ENCODE data around the gene MLC1.

The MLC1 gene

GRCh38 chr22:50046019-50046415, 39.2 kb downstream of the MLC1 start:
- Histone ChIP-seq H3K27me3 (ENCODE audit: control insufficient read depth, insufficient read depth, low read length) (no peaks in the 10 kb centered on the region), H3K27ac (ENCODE audit: low read depth, low read length) (no peak overlapping the region), H3K4me1 (ENCODE audit: control insufficient read depth, insufficient read depth, low read length) (no peaks in the 10 kb centered on the region), H3K4me3 (ENCODE audit: low read length) (no peak overlapping the region), H3K36me3 (ENCODE audit: control insufficient read depth, insufficient read depth, low read length) (no peaks in the 10 kb centered on the region), H3K9ac (ENCODE audit: low read length) (no peak overlapping the region)

GRCh38 chr22:50045211-50046018, 39.8 kb downstream of the MLC1 start:
- no peaks in the 10 kb centered on the region for H3K36me3 ChIP-seq (ENCODE audit: control insufficient read depth, insufficient read depth, low read length)
- H3K4me1 ChIP-seq (ENCODE audit: control insufficient read depth, insufficient read depth, low read length): no peaks in the 10 kb centered on the region
- no peaks in the 10 kb centered on the region for H3K27me3 ChIP-seq (ENCODE audit: control insufficient read depth, insufficient read depth, low read length)
- no peak overlapping the region for H3K4me3 ChIP-seq (ENCODE audit: low read length)
- no peak overlapping the region for H3K9ac ChIP-seq (ENCODE audit: low read length)
- no peak overlapping the region for H3K27ac ChIP-seq (ENCODE audit: low read depth, low read length)

- Histone ChIP-seq H3K27me3 (ENCODE audit: control insufficient read depth, insufficient read depth, low read length) (no peaks in the 10 kb centered on the region), H3K4me1 (ENCODE audit: control insufficient read depth, insufficient read depth, low read length) (no peaks in the 10 kb centered on the region), H3K4me3 (ENCODE audit: low read length) (no peak overlapping the region), H3K36me3 (ENCODE audit: control insufficient read depth, insufficient read depth, low read length) (no peaks in the 10 kb centered on the region), H3K9ac (ENCODE audit: low read length) (no peak overlapping the region), H3K27ac (ENCODE audit: low read depth, low read length) (no peak overlapping the region)
These were observed 40.6 kb downstream of the MLC1 start for GRCh38 chr22:50044485-50045118.

- no peak overlapping the region for H3K4me3 ChIP-seq (ENCODE audit: low read length)
- no peaks in the 10 kb centered on the region for H3K27me3 ChIP-seq (ENCODE audit: control insufficient read depth, insufficient read depth, low read length)
- no peak overlapping the region for H3K9ac ChIP-seq (ENCODE audit: low read length)
- no peak overlapping the region for H3K27ac ChIP-seq (ENCODE audit: low read depth, low read length)
- H3K4me1 ChIP-seq (ENCODE audit: control insufficient read depth, insufficient read depth, low read length): no peaks in the 10 kb centered on the region
- no peaks in the 10 kb centered on the region for H3K36me3 ChIP-seq (ENCODE audit: control insufficient read depth, insufficient read depth, low read length)
These were observed 43.7 kb downstream of the MLC1 start for GRCh38 chr22:50041361-50042065.

- Histone ChIP-seq H3K4me1 (ENCODE audit: control insufficient read depth, insufficient read depth, low read length) (no peaks in the 10 kb centered on the region), H3K27ac (ENCODE audit: low read depth, low read length) (no peak overlapping the region), H3K9ac (ENCODE audit: low read length) (no peak overlapping the region), H3K36me3 (ENCODE audit: control insufficient read depth, insufficient read depth, low read length) (no peaks in the 10 kb centered on the region), H3K27me3 (ENCODE audit: control insufficient read depth, insufficient read depth, low read length) (no peaks in the 10 kb centered on the region), H3K4me3 (ENCODE audit: low read length) (no peak overlapping the region)
These were observed 44.5 kb downstream of the MLC1 start for GRCh38 chr22:50040717-50041116.

- Histone ChIP-seq H3K9ac (ENCODE audit: low read length) (no peak overlapping the region), H3K4me3 (ENCODE audit: low read length) (no peak overlapping the region), H3K4me1 (ENCODE audit: control insufficient read depth, insufficient read depth, low read length) (no peaks in the 10 kb centered on the region), H3K27me3 (ENCODE audit: control insufficient read depth, insufficient read depth, low read length) (no peaks in the 10 kb centered on the region), H3K27ac (ENCODE audit: low read depth, low read length) (no peak overlapping the region), H3K36me3 (ENCODE audit: control insufficient read depth, insufficient read depth, low read length) (no peaks in the 10 kb centered on the region)
These were observed 45.4 kb downstream of the MLC1 start for GRCh38 chr22:50039669-50040443.

- no peaks in the 10 kb centered on the region for H3K36me3 ChIP-seq (ENCODE audit: control insufficient read depth, insufficient read depth, low read length)
- peaks cover 2% of the 10 kb centered on the region for H3K27me3 ChIP-seq (ENCODE audit: control insufficient read depth, insufficient read depth, low read length)
- H3K9ac ChIP-seq (ENCODE audit: low read length): no peak overlapping the region
- H3K27ac ChIP-seq (ENCODE audit: low read depth, low read length): no peak overlapping the region
- no peak overlapping the region for H3K4me3 ChIP-seq (ENCODE audit: low read length)
- H3K4me1 ChIP-seq (ENCODE audit: control insufficient read depth, insufficient read depth, low read length): no peaks in the 10 kb centered on the region
These were observed 49.1 kb downstream of the MLC1 start for GRCh38 chr22:50035976-50036724.

GRCh38 chr22:50035131-50035881, 49.9 kb downstream of the MLC1 start:
- no peak overlapping the region for H3K9ac ChIP-seq (ENCODE audit: low read length)
- no peak overlapping the region for H3K4me3 ChIP-seq (ENCODE audit: low read length)
- H3K4me1 ChIP-seq (ENCODE audit: control insufficient read depth, insufficient read depth, low read length): no peaks in the 10 kb centered on the region
- peaks cover 6% of the 10 kb centered on the region for H3K27me3 ChIP-seq (ENCODE audit: control insufficient read depth, insufficient read depth, low read length)
- H3K36me3 ChIP-seq (ENCODE audit: control insufficient read depth, insufficient read depth, low read length): no peaks in the 10 kb centered on the region
- no peak overlapping the region for H3K27ac ChIP-seq (ENCODE audit: low read depth, low read length)

- H3K4me1 ChIP-seq (ENCODE audit: control insufficient read depth, insufficient read depth, low read length): no peaks in the 10 kb centered on the region
- H3K36me3 ChIP-seq (ENCODE audit: control insufficient read depth, insufficient read depth, low read length): no peaks in the 10 kb centered on the region
- peaks cover 6% of the 10 kb centered on the region for H3K27me3 ChIP-seq (ENCODE audit: control insufficient read depth, insufficient read depth, low read length)
- no peak overlapping the region for H3K4me3 ChIP-seq (ENCODE audit: low read length)
- no peak overlapping the region for H3K9ac ChIP-seq (ENCODE audit: low read length)
- no peak overlapping the region for H3K27ac ChIP-seq (ENCODE audit: low read depth, low read length)
These were observed 50.8 kb downstream of the MLC1 start for GRCh38 chr22:50034126-50035081.

GRCh38 chr22:50032941-50033601, 52.2 kb downstream of the MLC1 start:
- H3K27me3 ChIP-seq (ENCODE audit: control insufficient read depth, insufficient read depth, low read length): peaks cover 6% of the 10 kb centered on the region
- no peak overlapping the region for H3K4me3 ChIP-seq (ENCODE audit: low read length)
- no peak overlapping the region for H3K27ac ChIP-seq (ENCODE audit: low read depth, low read length)
- no peaks in the 10 kb centered on the region for H3K4me1 ChIP-seq (ENCODE audit: control insufficient read depth, insufficient read depth, low read length)
- no peaks in the 10 kb centered on the region for H3K36me3 ChIP-seq (ENCODE audit: control insufficient read depth, insufficient read depth, low read length)
- no peak overlapping the region for H3K9ac ChIP-seq (ENCODE audit: low read length)
